Stomach (tissue), 9 donors: ENCODE results near the gene ASMT. TPM values are rescaled to one million over a fixed set of nuclear protein-coding genes. Genes with fewer than 3 reads are reported as not detected.

Experiments
- DNase-seq, 2 donors: peaks; one replicate each; pipeline versions ENCODE4 v3.0.0 to v3.0.0-alpha.2; 2013 to 2019
- H3K27ac ChIP-seq, 5 donors: fragments of 200-600 bp in 4 of 5; sonication (generic) in 4 of 5; one replicate each; pipeline ENCODE4 v1.5.1; 2013 to 2019; ENCODE audit warnings: mild to moderate bottlenecking in 1 of 5, moderate library complexity in 1 of 5
- H3K27me3 ChIP-seq, 3 donors: fragments of 200-600 bp; sonication (generic); one replicate each; pipeline ENCODE4 v1.5.1; 2017 to 2019; ENCODE audit warnings: mixed run types in 1 of 3
- H3K36me3 ChIP-seq, 4 donors: fragments of 200-600 bp; sonication (generic); 1 replicate in 3 of 4; 2 replicates in 1 of 4; pipeline ENCODE4 v1.5.1; 2016 to 2019
- H3K4me1 ChIP-seq, 4 donors: fragments of 200-600 bp; sonication (generic); one replicate each; pipeline ENCODE4 v1.5.1; 2016 to 2019
- H3K4me3 ChIP-seq, 4 donors: fragments of 200-600 bp; sonication (generic) in 3 of 4; one replicate each; pipeline ENCODE4 v1.5.1; 2016 to 2019; ENCODE audit warnings: mild to moderate bottlenecking in 1 of 4
- H3K9me3 ChIP-seq, 4 donors: fragments of 200-600 bp; sonication (generic); one replicate each; pipeline ENCODE4 v1.5.1; 2016 to 2019
- CTCF ChIP-seq, 7 experiments: fragments of 450-650 bp in 4 of 7; fragments of 200-600 bp in 3 of 7; sonication (generic) in 3 of 7; IDR thresholded peaks; one replicate each; pipeline ENCODE4 v1.5.1; 2016 to 2019; ENCODE audit warnings: antibody characterized with exemption in 7 of 7, control low read depth in 2 of 7, mild to moderate bottlenecking in 1 of 7
- EP300 ChIP-seq: sonication (generic); formaldehyde crosslinking; IDR thresholded peaks from one replicate; pipeline ENCODE4 v1.6.1; 2017; ENCODE audit warnings: antibody characterized with exemption
- POLR2A ChIP-seq, 4 donors: fragments of 450-650 bp; IDR thresholded peaks; one replicate each; pipeline ENCODE4 v1.6.1; 2016; ENCODE audit warnings: antibody characterized with exemption in 4 of 4, control low read depth in 2 of 4, mild to moderate bottlenecking in 1 of 4, moderate library complexity in 1 of 4
- POLR2AphosphoS5 ChIP-seq, 3 donors: sonication (generic); formaldehyde crosslinking; IDR thresholded peaks; one replicate each; pipeline ENCODE4 v1.6.1; 2016; ENCODE audit warnings: antibody characterized with exemption in 3 of 3
- WGBS, 5 donors: extraction: QIAGEN DNeasy Blood & Tissue Kit in 3 of 5; methylation state at CpG; one replicate each; pipeline versions ENCODE4 v1.1.5 to v1.1.7; 2013 to 2018; 5-methylcytosine and 5-hydroxymethylcytosine counted together
- intact Hi-C: fragments of 100-400 bp; cut with DNase I; formaldehyde crosslinking; loops from one replicate; pipeline ENCODE4 v1.15.1; 2023; ENCODE audit warnings: low total_unique reads
- polyA plus RNA-seq, 3 donors: library from polyadenylated mRNA; stranded (reverse); fragments of 200-250 nt; gene quantifications; one replicate each; pipeline ENCODE4 v1.2.3, GENCODE V29; 2013
- total RNA-seq, 5 donors: library from RNA; depleted of rRNA; stranded (reverse); fragments of >200 nt; gene quantifications; one replicate each; pipeline versions ENCODE4 v1.1.0 to v1.2.3, GENCODE V29; 2014 to 2016
- donor health status: healthy with polysubstance abuse.
- donor health status: Bipolar disorder and iron deficiency.
- donor health status: healthy.

The ASMT gene
- total and polyA plus RNA-seq, 8 donors = 0.43 TPM; not detected in 7

GRCh38 chrX:1610166-1610565 lies 4.7 kb upstream of the ASMT start:
- no peaks in the 10 kb centered on the region for H3K9me3 ChIP-seq
- intact Hi-C loops = no loop called here
- 69 to 76% (median 72%) methylated on average over 14 to 15 of the region's 15 CpGs for whole genome bisulfite sequencing, 5 donors
- no peaks in the 10 kb centered on the region for H3K4me1 ChIP-seq
- no peak overlapping the region for H3K4me3 ChIP-seq
- H3K36me3 ChIP-seq = peaks cover 0 to 15% (median 5%) of the 10 kb centered on the region in 4 donors
- no peak for DNase-seq
- H3K27ac ChIP-seq = no peak overlapping the region
- no peak for TF ChIP-seq POLR2A (IDR thresholded peaks at IDR 0.05)
- no peak for TF ChIP-seq CTCF (IDR thresholded peaks at IDR 0.05)
- no peak for TF ChIP-seq POLR2AphosphoS5 (IDR thresholded peaks at IDR 0.05)
- no peak for TF ChIP-seq EP300
- no peaks in the 10 kb centered on the region for H3K27me3 ChIP-seq

GRCh38 chrX:1610736-1611135 lies 4.1 kb upstream of the ASMT start:
- H3K4me3 ChIP-seq = no peak overlapping the region
- H3K27ac ChIP-seq = no peak overlapping the region
- TF ChIP-seq POLR2A (IDR thresholded peaks at IDR 0.05) (no peak), EP300 (no peak), CTCF (IDR thresholded peaks at IDR 0.05) (no peak), POLR2AphosphoS5 (IDR thresholded peaks at IDR 0.05) (no peak)
- intact Hi-C loops = no loop called here
- WGBS, 5 donors = 80 to 85% (median 84%) methylated on average over 12 of the region's 12 CpGs
- no peak for DNase-seq
- H3K9me3 ChIP-seq = no peaks in the 10 kb centered on the region
- H3K27me3 ChIP-seq = no peaks in the 10 kb centered on the region
- peaks cover 0 to 9% (median 4%) of the 10 kb centered on the region in 4 donors for H3K36me3 ChIP-seq
- no peaks in the 10 kb centered on the region for H3K4me1 ChIP-seq

GRCh38 chrX:1612641-1613286 lies 2.1 kb upstream of the ASMT start:
- WGBS, 5 donors = 81 to 93% (median 85%) methylated on average over 5 of the region's 5 CpGs
- Histone ChIP-seq H3K4me1 (no peaks in the 10 kb centered on the region), H3K36me3 (no peaks in the 10 kb centered on the region), H3K27ac (no peak overlapping the region), H3K9me3 (no peaks in the 10 kb centered on the region), H3K27me3 (no peaks in the 10 kb centered on the region), H3K4me3 (no peak overlapping the region)
- TF ChIP-seq EP300 (no peak), POLR2A (IDR thresholded peaks at IDR 0.05) (no peak), POLR2AphosphoS5 (IDR thresholded peaks at IDR 0.05) (no peak), CTCF (IDR thresholded peaks at IDR 0.05) (no peak)
- no peak for DNase-seq
- intact Hi-C loops = no loop called here

- Histone ChIP-seq H3K9me3 (no peaks in the 10 kb centered on the region), H3K4me3 (no peak overlapping the region), H3K4me1 (no peaks in the 10 kb centered on the region), H3K27ac (no peak overlapping the region), H3K36me3 (no peaks in the 10 kb centered on the region), H3K27me3 (no peaks in the 10 kb centered on the region)
- TF ChIP-seq POLR2AphosphoS5 (IDR thresholded peaks at IDR 0.05) (no peak), CTCF (IDR thresholded peaks at IDR 0.05) (no peak), EP300 (no peak), POLR2A (IDR thresholded peaks at IDR 0.05) (no peak)
- intact Hi-C loops = no loop called here
- WGBS, 5 donors = 51 to 74% (median 58%) methylated on average over 3 to 4 of the region's 4 CpGs
- no peak for DNase-seq
Observed at GRCh38 chrX:1618689-1619088, 3.8 kb downstream of the ASMT start.
